H1 (cell line): ENCODE measurements around the gene CPE. TPM values are rescaled to one million over a fixed set of nuclear protein-coding genes. Genes with fewer than 3 reads are reported as not detected.

Source experiments
- CTCF ChIA-PET: fragments of 300-600 bp; sonication (Branson Sonifier 250); formaldehyde crosslinking; loops from one replicate; lab custom pipeline; 2021; ENCODE audit not compliant: partially characterized antibody; lab: Charles Lee
- POLR2A ChIA-PET: fragments of 300-600 bp; sonication (Branson Sonifier 250); formaldehyde crosslinking; loops from one replicate; lab custom pipeline; 2021; ENCODE audit warnings: inconsistent platforms; ENCODE audit not compliant: partially characterized antibody; lab: Charles Lee
- DNase-seq, 2 experiments: peaks; one replicate each; pipeline versions ENCODE4 v3.0.0 to v3.0.0-alpha.2; 2010 to 2022; ENCODE audit warnings: low spot score in 2 of 2, low read depth in 1 of 2, mixed read lengths in 1 of 2
- FAIRE-seq: peaks from 2 replicates; lab custom pipeline; 2011; peaks lifted over from hg19 to GRCh38; lab: Jason Lieb, UNC
- H2AFZ ChIP-seq: 2 replicates; pipeline ENCODE4 v1.8.1; 2012; ENCODE audit warnings: low read length, inconsistent platforms
- H2AK5ac ChIP-seq: 2 replicates; pipeline ENCODE4 v1.6.1; 2013; ENCODE audit warnings: low read depth, low read length
- H2BK120ac ChIP-seq: replicated peaks from 2 replicates; pipeline ENCODE3; 2013; ENCODE audit warnings: low read depth, low read length, inconsistent platforms
- H2BK12ac ChIP-seq: 2 replicates; pipeline ENCODE4 v1.6.1; 2013; ENCODE audit warnings: low read depth, low read length
- H2BK15ac ChIP-seq: 2 replicates; pipeline ENCODE4 v1.6.1; 2013; ENCODE audit warnings: low read length
- H2BK20ac ChIP-seq: 2 replicates; pipeline ENCODE4 v1.6.1; 2013; ENCODE audit warnings: low read length
- H2BK5ac ChIP-seq: 2 replicates; pipeline ENCODE4 v1.6.1; 2013; ENCODE audit warnings: low read depth, low read length
- H3K14ac ChIP-seq: 2 replicates; pipeline ENCODE4 v1.6.1; 2013; ENCODE audit warnings: inconsistent platforms; ENCODE audit not compliant: insufficient read length
- H3K18ac ChIP-seq: 2 replicates; pipeline ENCODE4 v1.6.1; 2013; ENCODE audit warnings: low read length; ENCODE audit errors: extremely low read depth
- H3K23ac ChIP-seq: 2 replicates; pipeline ENCODE4 v1.6.1; 2013; ENCODE audit warnings: inconsistent platforms; ENCODE audit not compliant: insufficient read length
- H3K23me2 ChIP-seq: 2 replicates; pipeline ENCODE4 v1.6.1; 2013; ENCODE audit warnings: low read depth, low read length
- H3K27ac ChIP-seq: 2 replicates; pipeline ENCODE4 v1.6.1; 2011; ENCODE audit warnings: low read depth, low read length, inconsistent platforms
- H3K27me3 ChIP-seq, 4 experiments: replicated peaks in 1 of 4; 1 replicate in 1 of 4; 2 replicates in 3 of 4; pipeline versions ENCODE4 v1.6.1 to v1.8.1; 2011 to 2013; ENCODE audit warnings: low read length in 3 of 4, mild to moderate bottlenecking in 3 of 4, inconsistent platforms in 2 of 4, mixed read lengths in 2 of 4, moderate library complexity in 1 of 4; ENCODE audit not compliant: control insufficient read depth in 3 of 4, insufficient read depth in 3 of 4; ENCODE audit errors: extremely low read depth in 1 of 4
- H3K36me3 ChIP-seq, 4 experiments: 2 replicates each; pipeline versions ENCODE4 v1.6.1 to v1.8.1; 2011 to 2013; ENCODE audit warnings: mild to moderate bottlenecking in 4 of 4, low read length in 3 of 4, moderate library complexity in 2 of 4, control low read depth in 1 of 4, inconsistent platforms in 1 of 4; ENCODE audit not compliant: insufficient read depth in 4 of 4, control insufficient read depth in 2 of 4
- H3K4ac ChIP-seq: replicated peaks from 2 replicates; pipeline ENCODE3; 2013; ENCODE audit warnings: low read length, low read depth, mixed read lengths, inconsistent platforms; ENCODE audit not compliant: insufficient read length
- H3K4me1 ChIP-seq, 4 experiments: replicated peaks in 1 of 4; 1 replicate in 1 of 4; 2 replicates in 3 of 4; pipeline versions ENCODE4 v1.6.1 to v1.8.1; 2011 to 2013; ENCODE audit warnings: low read length in 3 of 4, inconsistent platforms in 2 of 4, mixed read lengths in 1 of 4; ENCODE audit not compliant: insufficient read depth in 4 of 4, control insufficient read depth in 3 of 4
- H3K4me2 ChIP-seq, 2 experiments: 2 replicates each; pipeline versions ENCODE4 v1.6.1 to v1.8.1; 2011 to 2013; ENCODE audit warnings: low read depth in 2 of 2, low read length in 2 of 2, control low read depth in 1 of 2, inconsistent platforms in 1 of 2, mild to moderate bottlenecking in 1 of 2; ENCODE audit not compliant: insufficient read depth in 1 of 2
- H3K4me3 ChIP-seq, 4 experiments: fragments of 200-600, 300-600 bp in 1 of 4; sonication (generic), shearing (Covaris generic), sonication (Bioruptor Twin) in 1 of 4; 2 replicates each; pipeline versions ENCODE4 v1.5.1 to v1.8.1; 2011 to 2016; ENCODE audit warnings: low read length in 4 of 4, low read depth in 3 of 4, control low read depth in 2 of 4, inconsistent platforms in 2 of 4, mild to moderate bottlenecking in 2 of 4, mixed read lengths in 1 of 4, moderate library complexity in 1 of 4; ENCODE audit not compliant: insufficient read depth in 2 of 4; ENCODE audit errors: extremely low read depth in 1 of 4
- H3K56ac ChIP-seq: replicated peaks from 2 replicates; pipeline ENCODE3; 2013; ENCODE audit warnings: low read depth, mild to moderate bottlenecking, mixed read lengths, low read length, inconsistent platforms; ENCODE audit not compliant: insufficient read length
- H3K79me1 ChIP-seq: 2 replicates; pipeline ENCODE4 v1.6.1; 2013; ENCODE audit warnings: low read depth, low read length, control low read depth
- H3K79me2 ChIP-seq, 2 experiments: 2 replicates each; pipeline versions ENCODE4 v1.6.1 to v1.8.1; 2012 to 2013; ENCODE audit warnings: low read length in 2 of 2, mild to moderate bottlenecking in 2 of 2, inconsistent platforms in 1 of 2; ENCODE audit not compliant: insufficient read depth in 2 of 2, control insufficient read depth in 1 of 2
- H3K9ac ChIP-seq, 4 experiments: replicated peaks in 1 of 4; 1 replicate in 1 of 4; 2 replicates in 3 of 4; pipeline versions ENCODE4 v1.6.1 to v1.8.1; 2011 to 2013; ENCODE audit warnings: low read depth in 3 of 4, low read length in 3 of 4, control low read depth in 2 of 4, mild to moderate bottlenecking in 2 of 4, moderate library complexity in 2 of 4, inconsistent platforms in 1 of 4; ENCODE audit errors: extremely low read depth in 1 of 4
- H3K9me3 ChIP-seq, 2 experiments: 2 replicates each; pipeline versions ENCODE4 v1.6.1 to v1.8.1; 2012 to 2013; ENCODE audit warnings: mild to moderate bottlenecking in 2 of 2, moderate library complexity in 2 of 2, control low read depth in 1 of 2, inconsistent platforms in 1 of 2, low read depth in 1 of 2, low read length in 1 of 2, mixed read lengths in 1 of 2; ENCODE audit not compliant: insufficient read depth in 2 of 2
- H4K20me1 ChIP-seq, 2 experiments: replicated peaks in 1 of 2; 2 replicates each; pipeline versions ENCODE3 to v1.8.1; 2011 to 2013; ENCODE audit warnings: inconsistent platforms in 2 of 2, low read length in 2 of 2, mild to moderate bottlenecking in 1 of 2; ENCODE audit not compliant: insufficient read depth in 2 of 2, control insufficient read depth in 1 of 2
- H4K5ac ChIP-seq: 2 replicates; pipeline ENCODE4 v1.6.1; 2013; ENCODE audit warnings: low read length, low read depth, mixed read lengths, inconsistent platforms; ENCODE audit not compliant: insufficient read length
- H4K8ac ChIP-seq: 2 replicates; pipeline ENCODE4 v1.8.0; 2013; ENCODE audit warnings: mild to moderate bottlenecking, moderate library complexity, low read length, inconsistent platforms; ENCODE audit not compliant: insufficient read depth; ENCODE audit errors: extremely low read depth
- H4K91ac ChIP-seq: replicated peaks from 2 replicates; pipeline ENCODE3; 2013; ENCODE audit warnings: low read length, mixed read lengths, inconsistent platforms; ENCODE audit not compliant: insufficient read length
- BRCA1 ChIP-seq: IDR thresholded peaks from 2 replicates; pipeline ENCODE4 v1.6.1; 2012; ENCODE audit warnings: low read depth, low read length, improper control_type of control experiment
- CBX5 ChIP-seq: fragments of 300-800, 300-1000 bp; sonication (generic); IDR thresholded peaks from 2 replicates; pipeline ENCODE4 v1.7.1; 2016; ENCODE audit warnings: antibody characterized with exemption, low read length, low read depth
- EGR1 ChIP-seq: IDR thresholded peaks from 2 replicates; pipeline ENCODE4 v1.6.1; 2011; ENCODE audit warnings: low read depth, low read length, borderline replicate concordance
- EZH2 ChIP-seq: fragments of 200-600 bp; sonication (generic); IDR thresholded peaks from 2 replicates; pipeline ENCODE4 v1.7.1; 2012; ENCODE audit warnings: low read depth, mild to moderate bottlenecking, moderate library complexity, low read length, inconsistent platforms; ENCODE audit not compliant: severe bottlenecking
- GTF2F1 ChIP-seq: IDR thresholded peaks from 2 replicates; pipeline ENCODE4 v1.6.1; 2012; ENCODE audit warnings: low read depth, low read length, improper control_type of control experiment, borderline replicate concordance
- KDM1A ChIP-seq: fragments of 200-600, 300-600 bp; sonication (generic); IDR thresholded peaks from 2 replicates; pipeline ENCODE4 v1.7.1; 2016; ENCODE audit warnings: mild to moderate bottlenecking, low read length, borderline replicate concordance
- KDM5A ChIP-seq: fragments of 200-600 bp; IDR thresholded peaks from 2 replicates; pipeline ENCODE4 v1.7.1; 2012; ENCODE audit warnings: mild to moderate bottlenecking, low read length, inconsistent platforms, mixed read lengths
- NRF1 ChIP-seq: IDR thresholded peaks from 2 replicates; pipeline ENCODE4 v1.6.1; 2011; ENCODE audit warnings: mild to moderate bottlenecking, low read depth, low read length, improper control_type of control experiment
- RNF2 ChIP-seq: fragments of 200-900, 300-1000 bp; sonication (generic); IDR thresholded peaks from 2 replicates; pipeline ENCODE4 v1.7.1; 2016; ENCODE audit warnings: borderline replicate concordance, low read depth, mild to moderate bottlenecking, antibody characterized with exemption, low read length; ENCODE audit not compliant: poor library complexity, severe bottlenecking; ENCODE audit errors: missing control alignments
- RXRA ChIP-seq: IDR thresholded peaks from 2 replicates; pipeline ENCODE4 v1.6.1; 2011; ENCODE audit warnings: low read depth, mild to moderate bottlenecking, low read length, moderate library complexity; ENCODE audit not compliant: insufficient read depth
- SIX5 ChIP-seq: IDR thresholded peaks from 2 replicates; pipeline ENCODE4 v1.6.1; 2011; ENCODE audit warnings: mild to moderate bottlenecking, low read depth, low read length
- SP2 ChIP-seq: IDR thresholded peaks from 2 replicates; pipeline ENCODE4 v1.6.1; 2012; ENCODE audit warnings: mild to moderate bottlenecking, low read length, inconsistent platforms
- SP4 ChIP-seq: IDR thresholded peaks from 2 replicates; pipeline ENCODE4 v1.6.1; 2012; ENCODE audit warnings: low read length, inconsistent platforms
- ZNF274 ChIP-seq: IDR thresholded peaks from 2 replicates; pipeline ENCODE4 v1.7.0; 2012; ENCODE audit warnings: low read length, borderline replicate concordance; ENCODE audit errors: extremely low read depth
- WGBS, 2 experiments: shearing (Covaris generic) in 1 of 2; methylation state at CpG; one replicate each; pipeline versions ENCODE4 v1.1.6 to v1.1.7; 2013 to 2015; ENCODE audit warnings: low lambda C conversion rate in 2 of 2, mixed read lengths in 2 of 2, inconsistent platforms in 1 of 2, low coverage in 1 of 2, missing lambda C conversion rate in 1 of 2; ENCODE audit not compliant: insufficient replicate concordance in 2 of 2, insufficient coverage in 1 of 2, insufficient read length in 1 of 2; ENCODE audit errors: extremely low coverage in 1 of 2, missing lambda C conversion rate in 1 of 2; 5-methylcytosine and 5-hydroxymethylcytosine counted together
- polyA plus RNA-seq, 7 experiments: library from polyadenylated mRNA; depleted of rRNA in 3 of 7; stranded (reverse) in 5 of 7; unstranded in 2 of 7; fragments of >200 nt in 5 of 7; fragments of 200-250 nt in 2 of 7; gene quantifications; 1 replicate in 5 of 7; 2 replicates in 1 of 7; 4 replicates in 1 of 7; pipeline versions ENCODE4 v1.2.1 to v1.2.3, GENCODE V29; 2011 to 2013; ENCODE audit warnings: missing spikeins in 2 of 7, mixed read lengths in 2 of 7
- total RNA-seq: library from RNA; stranded (reverse); fragmentation: NEBNext Ultra II Directional; extraction: Animal tissue kit (Norgen Biotek cat#: 25700); gene quantifications from 2 replicates; pipeline ENCODE4 v1.2.1, GENCODE V29; 2021

The CPE gene
- total and polyA plus RNA-seq, 2 of the 8 experiments (the other 6 are each of a cell fraction or from before 2014, with no cell fraction given): 9.4 to 10.2 TPM

DNA sequence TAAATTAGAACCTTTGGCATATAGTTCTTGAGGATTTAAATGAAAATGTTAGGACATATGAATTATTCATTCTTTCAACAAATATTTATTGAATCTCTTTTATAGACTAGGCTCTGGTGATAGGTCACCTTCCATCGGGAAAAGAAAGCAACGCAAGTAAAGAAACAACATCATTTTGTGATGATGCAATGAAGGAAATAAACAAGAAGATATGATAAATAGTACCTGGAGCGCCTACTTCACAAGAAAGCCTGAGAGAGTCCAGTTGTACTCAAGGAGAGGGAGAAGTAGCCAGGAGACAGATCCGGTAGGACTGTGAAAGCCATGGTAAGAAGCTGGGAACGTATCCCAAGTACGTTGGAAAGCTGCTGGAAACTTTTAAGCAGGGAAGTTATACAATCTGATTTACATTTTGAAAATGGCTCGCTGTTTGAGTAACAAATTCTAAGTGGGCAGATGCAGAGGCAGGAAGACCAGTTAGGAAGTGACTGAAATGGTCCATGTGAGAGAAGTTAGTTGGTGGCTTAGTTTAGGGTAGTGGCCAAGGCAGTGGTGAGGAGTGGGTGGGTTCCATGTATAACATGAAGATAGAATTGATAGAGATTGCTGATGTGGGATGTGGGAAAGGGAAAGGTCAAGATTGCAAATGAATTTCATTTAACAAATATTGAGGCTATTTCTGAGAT lies 17.7 kb upstream of the CPE start:
- DNase-seq: no peak
- no peak overlapping the region for H3K9ac ChIP-seq
- no peak overlapping the region for H4K5ac ChIP-seq
- H4K8ac ChIP-seq: no peak overlapping the region
- H2AK5ac ChIP-seq: no peak overlapping the region
- H4K20me1 ChIP-seq: no peaks in the 10 kb centered on the region
- H3K56ac ChIP-seq: no peak overlapping the region
- H2BK120ac ChIP-seq: no peak overlapping the region
- no peaks in the 10 kb centered on the region for H3K9me3 ChIP-seq
- no peaks in the 10 kb centered on the region for H3K4me1 ChIP-seq
- POLR2A ChIA-PET: no interaction called here
- H3K23me2 ChIP-seq: peaks cover 3% of the 10 kb centered on the region; the same call in 1 of the 2 replicates
- H3K27ac ChIP-seq: no peak overlapping the region
- no peak overlapping the region for H2BK5ac ChIP-seq
- H3K79me2 ChIP-seq: no peaks in the 10 kb centered on the region
- H3K18ac ChIP-seq: no peak overlapping the region
- no peaks in the 10 kb centered on the region for H3K79me1 ChIP-seq
- H3K36me3 ChIP-seq: no peaks in the 10 kb centered on the region
- H2AFZ ChIP-seq: peak overlapping the region; percentile 39; the same call in 1 of the 2 replicates
- WGBS, 2 experiments: 90% methylated on average over 7 of the region's 7 CpGs; no CpG with 5 or more reads in 1 of the 2 experiments
- H2BK12ac ChIP-seq: no peak overlapping the region
- CTCF ChIA-PET: interaction anchor here (1.9 to 3.4 kb wide), 2 partner anchors 10 to 23 kb away, joined by 6 to 13 read pairs; no protein-coding TSS in a partner anchor
- no peak for FAIRE-seq
- no peak overlapping the region for H3K4me2 ChIP-seq
- H2BK20ac ChIP-seq: no peak overlapping the region
- H4K91ac ChIP-seq: no peak overlapping the region
- H3K4ac ChIP-seq: no peak overlapping the region
- no peak overlapping the region for H2BK15ac ChIP-seq
- H3K4me3 ChIP-seq: no peak overlapping the region
- no peaks in the 10 kb centered on the region for H3K27me3 ChIP-seq
- H3K14ac ChIP-seq: no peak overlapping the region
- H3K23ac ChIP-seq: no peak overlapping the region
- no peak for TF ChIP-seq ZNF274
- TF ChIP-seq EZH2: no peak
- no peak for TF ChIP-seq NRF1
- no peak for TF ChIP-seq SIX5
- no peak for TF ChIP-seq SP4
- TF ChIP-seq CBX5: no peak
- TF ChIP-seq KDM1A: no peak
- no peak for TF ChIP-seq RXRA
- TF ChIP-seq BRCA1: no peak
- no peak for TF ChIP-seq RNF2
- TF ChIP-seq SP2: no peak
- no peak for TF ChIP-seq KDM5A
- no peak for TF ChIP-seq GTF2F1
- no peak for TF ChIP-seq EGR1
